H1 (cell line): ENCODE measurements around the gene NTN5. TPM values are rescaled to one million over a fixed set of nuclear protein-coding genes. Genes with fewer than 3 reads are reported as not detected.

Experiments used
- CEBPB ChIP-seq: IDR thresholded peaks from 2 replicates; pipeline ENCODE4 v1.6.1; 2012; ENCODE audit warnings: low read depth, low read length
- HDAC6 ChIP-seq: IDR thresholded peaks from one replicate; pipeline ENCODE4 v1.7.1; 2012; ENCODE audit warnings: low read depth, mild to moderate bottlenecking, inconsistent platforms, low read length, moderate library complexity
- NANOG ChIP-seq: IDR thresholded peaks from 2 replicates; pipeline ENCODE4 v1.6.1; 2011; ENCODE audit warnings: low read length, low read depth, mild to moderate bottlenecking, inconsistent platforms; ENCODE audit not compliant: insufficient read depth, poor library complexity, severe bottlenecking
- RFX5 ChIP-seq: IDR thresholded peaks from 2 replicates; pipeline ENCODE4 v1.6.1; 2011; ENCODE audit warnings: low read depth, low read length, improper control_type of control experiment, borderline replicate concordance
- SIN3A ChIP-seq, 2 experiments: IDR thresholded peaks in 1 of 2; conservative IDR thresholded peaks in 1 of 2; 2 replicates each; pipeline ENCODE4 v1.6.1; 2011 to 2012; ENCODE audit warnings: low read length in 2 of 2, improper control_type of control experiment in 1 of 2, low read depth in 1 of 2, mild to moderate bottlenecking in 1 of 2
- polyA plus RNA-seq, 7 experiments: library from polyadenylated mRNA; depleted of rRNA in 3 of 7; stranded (reverse) in 5 of 7; unstranded in 2 of 7; fragments of >200 nt in 5 of 7; fragments of 200-250 nt in 2 of 7; gene quantifications; 1 replicate in 5 of 7; 2 replicates in 1 of 7; 4 replicates in 1 of 7; pipeline versions ENCODE4 v1.2.1 to v1.2.3, GENCODE V29; 2011 to 2013; ENCODE audit warnings: missing spikeins in 2 of 7, mixed read lengths in 2 of 7
- total RNA-seq: library from RNA; stranded (reverse); fragmentation: NEBNext Ultra II Directional; extraction: Animal tissue kit (Norgen Biotek cat#: 25700); gene quantifications from 2 replicates; pipeline ENCODE4 v1.2.1, GENCODE V29; 2021

NTN5 gene
- total and polyA plus RNA-seq, 2 of the 8 experiments (the other 6 are each of a cell fraction or from before 2014, with no cell fraction given) = 0.47 to 0.85 TPM

DNA sequence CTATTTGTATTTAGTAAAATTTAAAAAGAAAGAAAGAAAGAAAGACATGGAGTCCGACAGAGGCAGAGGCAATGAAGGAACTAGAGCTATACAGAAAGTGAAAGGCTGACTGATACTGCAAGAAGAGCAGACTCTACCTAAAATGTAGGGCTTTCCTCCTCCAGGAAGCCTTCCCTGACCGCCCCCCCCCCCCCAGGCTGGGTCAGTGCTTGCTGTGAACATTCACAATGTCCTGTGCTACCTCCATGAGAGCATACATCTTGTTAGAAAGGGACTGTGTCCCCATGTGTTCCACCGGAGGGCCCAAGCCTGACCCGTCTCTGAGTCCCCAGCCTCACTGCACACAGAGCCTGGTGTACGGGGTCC is 21.2 kb downstream of the NTN5 start (continued):
- TF ChIP-seq CEBPB (no peak), HDAC6 (no peak), SIN3A (conservative IDR thresholded peaks at IDR 0.05 in 1 of 2, IDR thresholded peaks at IDR 0.05 in 1 of 2; ENCODE audit: low read depth in 1 of 2, low read length in 2 of 2) (no peak), NANOG (no peak), RFX5 (no peak)
